Activated B cell treated with CpG ODN at 0.5 μM for 24 hours (primary cell): Measurements from ENCODE around the gene RNF112. TPM values are rescaled to one million over a fixed set of nuclear protein-coding genes. Genes with fewer than 3 reads are reported as not detected.

Experiments
- ATAC-seq: fragments of 200-7000 bp; cut with Tn5 transposase; one replicate; pipeline ENCODE4 v1.10.0; 2021; ENCODE audit warnings: low read depth, mild to moderate bottlenecking, moderate library complexity
- CTCF ChIA-PET: fragments of 350-600 bp; sonication (Branson Sonifier 250); formaldehyde crosslinking; loops from one replicate; lab custom pipeline; 2021; ENCODE audit warnings: antibody characterized with exemption; lab: Charles Lee
- POLR2A ChIA-PET: fragments of 350-600 bp; sonication (Branson Sonifier 250); formaldehyde crosslinking; loops from one replicate; lab custom pipeline; 2021; ENCODE audit warnings: antibody characterized with exemption; lab: Charles Lee
- DNase-seq: peaks from one replicate; pipeline ENCODE4 v3.0.0; 2022
- H3K27ac Mint-ChIP-seq: one replicate; pipeline ENCODE4 v1.8.0; 2020; ENCODE audit warnings: mixed read lengths
- H3K27me3 Mint-ChIP-seq: one replicate; pipeline ENCODE4 v1.8.0; 2021; ENCODE audit warnings: mixed read lengths
- H3K36me3 Mint-ChIP-seq: one replicate; pipeline ENCODE4 v1.8.0; 2021; ENCODE audit warnings: low read depth, mixed read lengths
- H3K4me1 Mint-ChIP-seq: one replicate; pipeline ENCODE4 v1.8.0; 2021; ENCODE audit warnings: mixed read lengths
- H3K4me3 Mint-ChIP-seq: one replicate; pipeline ENCODE4 v1.8.0; 2020; ENCODE audit warnings: mild to moderate bottlenecking, mixed read lengths
- H3K9me3 Mint-ChIP-seq: one replicate; pipeline ENCODE4 v1.8.0; 2020; ENCODE audit warnings: mixed read lengths
- CTCF ChIP-seq: fragments of 200-600 bp; IDR thresholded peaks from one replicate; pipeline ENCODE4 v1.8.0; 2022; ENCODE audit warnings: antibody characterized with exemption, mild to moderate bottlenecking
- intact Hi-C: fragments of 100-400 bp; cut with micrococcal nuclease; formaldehyde crosslinking; loops from one replicate; pipeline ENCODE4 v1.15.1; 2024
- total RNA-seq: library from RNA; stranded (reverse); gene quantifications from 2 replicates; pipeline ENCODE4 v1.2.3, GENCODE V29; 2022

Gene RNF112
- total RNA-seq, 1 donor from 2014 or later = 0.51 TPM

- DNase-seq = no peak
- no peak overlapping the region for H3K27ac Mint-ChIP-seq
- ATAC-seq = no peak
- POLR2A ChIA-PET = no interaction called here
- peaks cover 5% of the 10 kb centered on the region for H3K27me3 Mint-ChIP-seq
- no peaks in the 10 kb centered on the region for H3K9me3 Mint-ChIP-seq
- no peaks in the 10 kb centered on the region for H3K4me1 Mint-ChIP-seq
- intact Hi-C loops = no loop called here
- peaks cover 25% of the 10 kb centered on the region for H3K36me3 Mint-ChIP-seq
- TF ChIP-seq CTCF = no peak
- CTCF ChIA-PET = no interaction called here
- H3K4me3 Mint-ChIP-seq = no peak overlapping the region
Measured at GRCh38 chr17:19387921-19388521, 23.0 kb upstream of the RNF112 start.

- H3K27ac Mint-ChIP-seq = no peak overlapping the region
- ChIA-PET POLR2A (no interaction called here), CTCF (interaction anchor here (0.7 to 1.6 kb wide), 2 partner anchors 11 to 26 kb away, joined by 3 read pairs; partner anchors contain the start of gene MAPK7)
- peaks cover 5% of the 10 kb centered on the region for H3K27me3 Mint-ChIP-seq
- intact Hi-C loops = no loop called here
- H3K9me3 Mint-ChIP-seq = no peaks in the 10 kb centered on the region
- ATAC-seq (no peak), DNase-seq (no peak)
- no peaks in the 10 kb centered on the region for H3K4me1 Mint-ChIP-seq
- no peak overlapping the region for H3K4me3 Mint-ChIP-seq
- no peak for TF ChIP-seq CTCF
- peaks cover 15% of the 10 kb centered on the region for H3K36me3 Mint-ChIP-seq
Measured at GRCh38 chr17:19388791-19389785, 21.9 kb upstream of the RNF112 start.

- DNase-seq (no peak), ATAC-seq (no peak)
- H3K27ac Mint-ChIP-seq = no peak overlapping the region
- no peaks in the 10 kb centered on the region for H3K9me3 Mint-ChIP-seq
- intact Hi-C loops = no loop called here
- POLR2A ChIA-PET = no interaction called here
- H3K4me3 Mint-ChIP-seq = no peak overlapping the region
- H3K4me1 Mint-ChIP-seq = no peaks in the 10 kb centered on the region
- H3K36me3 Mint-ChIP-seq = no peaks in the 10 kb centered on the region
- H3K27me3 Mint-ChIP-seq = peaks cover 5% of the 10 kb centered on the region
- CTCF ChIA-PET = no interaction called here
- TF ChIP-seq CTCF = no peak
Measured at GRCh38 chr17:19390951-19391350, 20.1 kb upstream of the RNF112 start.

- no peak for DNase-seq
- no peak for TF ChIP-seq CTCF
- Mint-ChIP-seq H3K27me3 (peaks cover 5% of the 10 kb centered on the region), H3K9me3 (no peaks in the 10 kb centered on the region), H3K4me1 (no peaks in the 10 kb centered on the region), H3K4me3 (no peak overlapping the region), H3K27ac (no peak overlapping the region), H3K36me3 (no peaks in the 10 kb centered on the region)
- ChIA-PET CTCF (no interaction called here), POLR2A (no interaction called here)
- ATAC-seq = no peak
- intact Hi-C loops = no loop called here
Measured at GRCh38 chr17:19391432-19391831, 19.6 kb upstream of the RNF112 start.

- H3K4me1 Mint-ChIP-seq = no peaks in the 10 kb centered on the region
- ChIA-PET POLR2A (no interaction called here), CTCF (no interaction called here)
- no peak for TF ChIP-seq CTCF
- ATAC-seq = no peak
- no peak for DNase-seq
- no peaks in the 10 kb centered on the region for H3K36me3 Mint-ChIP-seq
- no peak overlapping the region for H3K27ac Mint-ChIP-seq
- intact Hi-C loops = no loop called here
- peaks cover 5% of the 10 kb centered on the region for H3K27me3 Mint-ChIP-seq
- no peaks in the 10 kb centered on the region for H3K9me3 Mint-ChIP-seq
- H3K4me3 Mint-ChIP-seq = no peak overlapping the region
Measured at GRCh38 chr17:19392303-19392702, 18.7 kb upstream of the RNF112 start.
